HepG2 (cell line): ENCODE results near the gene SASH1. TPM values are rescaled to one million over a fixed set of nuclear protein-coding genes. Genes with fewer than 3 reads are reported as not detected.

ENCODE experiments used
- ATAC-seq: fragments of 200-7000 bp; cut with Tn5 transposase; 3 replicates; pipeline ENCODE4 v1.9.1; 2020; ENCODE audit warnings: mild to moderate bottlenecking, moderate library complexity
- BruUV-seq: library from RNA; stranded (reverse); fragments of 400-500 nt; replicated peaks from 2 replicates; lab custom pipeline; 2021; lab: Mats Ljungman, UMichigan
- CTCF ChIA-PET: fragments of 300-600 bp; formaldehyde crosslinking; extraction: SDS; loops from one replicate; lab custom pipeline; 2021; ENCODE audit warnings: low total read pairs, inconsistent platforms, low intra/inter-chr PET ratio; lab: Yijun Ruan, JAX
- POLR2A ChIA-PET: fragments of 350-600 bp; sonication (Branson Sonifier 250); formaldehyde crosslinking; loops from one replicate; lab custom pipeline; 2020; ENCODE audit warnings: antibody characterized with exemption, inconsistent platforms; lab: Yijun Ruan, JAX
- DNase-seq: peaks from one replicate; pipeline ENCODE4 v3.0.0-alpha.2; 2015; ENCODE audit warnings: low spot score
- FAIRE-seq: peaks from 3 replicates; lab custom pipeline; 2011; peaks lifted over from hg19 to GRCh38; lab: Jason Lieb, UNC
- H2AFZ ChIP-seq: one replicate; pipeline ENCODE4 v1.6.1; 2011; ENCODE audit warnings: low read length, inconsistent platforms
- H3K27ac ChIP-seq: fragments of 300-600 bp; 3 replicates; pipeline ENCODE4 v1.8.0; 2011; ENCODE audit warnings: mixed run types, mild to moderate bottlenecking, mixed read lengths, low read length, inconsistent platforms; ENCODE audit not compliant: insufficient read depth; ENCODE audit errors: extremely low read length
- H3K27me3 ChIP-seq, 2 experiments: fragments of 200-600 bp in 1 of 2; 2 replicates in 1 of 2; 3 replicates in 1 of 2; pipeline versions ENCODE4 v1.6.0 to v1.8.0; 2011; ENCODE audit warnings: low read length in 2 of 2, mild to moderate bottlenecking in 2 of 2, moderate library complexity in 2 of 2, inconsistent platforms in 1 of 2; ENCODE audit not compliant: insufficient read depth in 2 of 2, control insufficient read depth in 1 of 2
- H3K36me3 ChIP-seq, 2 experiments: fragments of 200-600 bp in 1 of 2; replicated peaks in 1 of 2; 2 replicates in 1 of 2; 3 replicates in 1 of 2; pipeline versions ENCODE4 v1.5.1 to v1.8.0; 2011; ENCODE audit warnings: low read length in 2 of 2, inconsistent platforms in 1 of 2; ENCODE audit not compliant: insufficient read depth in 2 of 2, control insufficient read depth in 1 of 2
- H3K4me1 ChIP-seq: 2 replicates; pipeline ENCODE4 v1.5.1; 2012; ENCODE audit warnings: low read length, inconsistent platforms; ENCODE audit not compliant: insufficient read depth
- H3K4me2 ChIP-seq: 2 replicates; pipeline ENCODE4 v1.6.0; 2011; ENCODE audit warnings: low read depth, low read length, inconsistent platforms
- H3K4me3 ChIP-seq, 3 experiments: fragments of 200-600 bp in 1 of 3; sonication (generic), shearing (Covaris generic) in 1 of 3; replicated peaks in 1 of 3; 2 replicates each; pipeline ENCODE4 v1.5.1; 2011 to 2016; ENCODE audit warnings: low read length in 3 of 3, inconsistent platforms in 2 of 3, low read depth in 2 of 3, mild to moderate bottlenecking in 2 of 3, control low read depth in 1 of 3, mixed read lengths in 1 of 3; ENCODE audit not compliant: insufficient read depth in 1 of 3
- H3K79me2 ChIP-seq: one replicate; pipeline ENCODE4 v1.6.1; 2011; ENCODE audit warnings: low read length, inconsistent platforms; ENCODE audit not compliant: insufficient read depth
- H3K9ac ChIP-seq: 2 replicates; pipeline ENCODE4 v1.6.0; 2011; ENCODE audit warnings: mild to moderate bottlenecking, low read depth, low read length, inconsistent platforms; ENCODE audit not compliant: insufficient read depth
- H3K9me3 ChIP-seq: 2 replicates; pipeline ENCODE4 v1.5.1; 2012; ENCODE audit warnings: mild to moderate bottlenecking, low read length
- H4K20me1 ChIP-seq: 2 replicates; pipeline ENCODE4 v1.6.0; 2011; ENCODE audit warnings: inconsistent platforms, mild to moderate bottlenecking, low read length, moderate library complexity; ENCODE audit not compliant: insufficient read depth
- DMTF1 ChIP-seq: sonication (generic); formaldehyde crosslinking; IDR thresholded peaks from 2 replicates; pipeline ENCODE4 v1.4.0; 2020; ENCODE audit warnings: mild to moderate bottlenecking, missing genetic modification reagents
- GABPA ChIP-seq, 2 experiments: IDR thresholded peaks; 2 replicates each; pipeline ENCODE4 v1.6.1; 2011 to 2016; ENCODE audit warnings: low read depth in 2 of 2, low read length in 1 of 2, missing biosample characterization in 1 of 2, missing genetic modification characterization in 1 of 2
- MATR3 ChIP-seq: sonication (generic); formaldehyde crosslinking; IDR thresholded peaks from 2 replicates; pipeline ENCODE4 v1.4.0; 2020; ENCODE audit warnings: missing genetic modification reagents
- MBD4 ChIP-seq: IDR thresholded peaks from 2 replicates; pipeline ENCODE4 v1.6.1; 2012; ENCODE audit warnings: low read length, inconsistent platforms, borderline replicate concordance
- PTBP1 ChIP-seq: fragments of 200-400 bp; formaldehyde crosslinking; IDR thresholded peaks from 2 replicates; pipeline ENCODE4 v1.6.1; 2018; ENCODE audit warnings: low read length, low read depth; ENCODE audit not compliant: poor library complexity, severe bottlenecking
- STAG1 ChIP-seq: sonication (generic); formaldehyde crosslinking; IDR thresholded peaks from 2 replicates; pipeline ENCODE4 v1.4.0; 2020; ENCODE audit warnings: missing genetic modification reagents
- TP53 ChIP-seq: sonication (generic); formaldehyde crosslinking; conservative IDR thresholded peaks from 2 replicates; pipeline ENCODE4 v1.4.0; 2020; ENCODE audit warnings: missing genetic modification reagents
- ZNF207 ChIP-seq: fragments of 450-650 bp; IDR thresholded peaks from 2 replicates; pipeline ENCODE4 v1.6.1; 2016; ENCODE audit warnings: antibody characterized with exemption, borderline replicate concordance
- ZNF264 ChIP-seq: sonication (generic); formaldehyde crosslinking; IDR thresholded peaks from 2 replicates; pipeline ENCODE4 v1.4.0; 2020; ENCODE audit warnings: missing genetic modification reagents
- ZNF441 ChIP-seq: sonication (generic); formaldehyde crosslinking; IDR thresholded peaks from 2 replicates; pipeline ENCODE4 v1.7.0; 2021; ENCODE audit warnings: missing genetic modification reagents, borderline replicate concordance
- ZNF83 ChIP-seq: sonication (generic); formaldehyde crosslinking; IDR thresholded peaks from 2 replicates; pipeline ENCODE4 v1.4.0; 2020; ENCODE audit warnings: missing genetic modification reagents, mild to moderate bottlenecking, borderline replicate concordance
- ZSCAN9 ChIP-seq: IDR thresholded peaks from 2 replicates; pipeline ENCODE4 v1.6.1; 2016; ENCODE audit warnings: borderline replicate concordance
- WGBS: methylation state at CpG from one replicate; pipeline ENCODE4 v1.1.6; 2017; ENCODE audit warnings: low lambda C conversion rate; 5-methylcytosine and 5-hydroxymethylcytosine counted together
- in situ Hi-C: cut with HindIII; loops from 2 replicates; pipeline ENCODE4 v1.10.0; 2017; ENCODE audit warnings: low pct_unique_long_range_greater_than_20kb; ENCODE audit not compliant: extremely low pct_ligation_motif_present
- intact Hi-C: fragments of 100-400 bp; cut with micrococcal nuclease; formaldehyde crosslinking; loops from one replicate; pipeline ENCODE4 v1.10.0; 2022; ENCODE audit not compliant: unreplicated experiment
- polyA plus RNA-seq, 8 experiments: library from polyadenylated mRNA; depleted of rRNA in 3 of 8; stranded (reverse) in 7 of 8; unstranded in 1 of 8; fragments of >200 nt; fragmentation: Illumina TruSeq in 4 of 8; extraction: Trizol in 4 of 8; gene quantifications; 2 replicates each; pipeline versions ENCODE4 v1.2.1 to v1.2.3, GENCODE V29; 2011 to 2016; ENCODE audit warnings: low read depth in 4 of 8, missing spikeins in 1 of 8, mixed read lengths in 1 of 8; ENCODE audit not compliant: insufficient read depth in 1 of 8
- total RNA-seq, 5 experiments: library from RNA; depleted of rRNA; stranded (reverse); fragments of >200 nt; fragmentation: Illumina TruSeq; extraction: Trizol; gene quantifications; 2 replicates each; pipeline ENCODE4 v1.2.3, GENCODE V29; 2016; ENCODE audit warnings: low read depth in 1 of 5
- TF ChIP-seq, protein P1 (sequence below), 2 experiments: fragments of 450-650 bp in 1 of 2; sonication (generic) in 1 of 2; formaldehyde crosslinking; IDR thresholded peaks; 2 replicates each; pipeline versions ENCODE4 v1.5.0 to v1.8.0; 2020 to 2022; ENCODE audit warnings: mild to moderate bottlenecking in 1 of 2, missing genetic modification reagents in 1 of 2
- TF ChIP-seq, protein P2 (sequence below): sonication (generic); formaldehyde crosslinking; IDR thresholded peaks from 2 replicates; pipeline ENCODE4 v1.4.0; 2020; ENCODE audit warnings: mild to moderate bottlenecking, missing genetic modification reagents

Gene SASH1
- total and polyA plus RNA-seq, 2 of the 13 experiments (the other 11 are each of a cell fraction or from before 2014, with no cell fraction given), result 7.5 to 8.2 TPM

DNA sequence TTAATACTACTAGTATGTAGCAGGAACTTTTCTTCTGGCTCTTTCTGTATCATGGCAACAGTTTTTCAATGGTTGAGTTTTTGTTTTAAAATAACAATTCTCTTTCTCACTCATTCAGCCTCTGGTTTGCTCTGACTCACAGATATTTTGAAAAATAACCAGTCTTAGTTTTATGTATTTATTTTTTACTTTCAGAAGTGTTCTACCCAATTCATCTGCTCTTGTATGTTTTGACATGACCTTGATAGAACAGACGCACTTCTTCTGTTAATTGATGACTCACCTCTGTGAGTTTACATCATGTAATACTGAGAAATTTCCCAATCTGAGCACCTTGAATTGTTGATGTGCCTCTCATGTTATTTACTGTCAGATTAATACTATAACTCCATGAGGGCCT is 178.9 kb downstream of the SASH1 start (continued):
- TF ChIP-seq ZNF83 (no peak), GABPA (IDR thresholded peaks at IDR 0.05; ENCODE audit: low read depth, low read length) (no peak), GABPA (CRISPR knock-in tag; IDR thresholded peaks at IDR 0.05; ENCODE audit: low read depth) (no peak)
- TF ChIP-seq, protein P1, sequence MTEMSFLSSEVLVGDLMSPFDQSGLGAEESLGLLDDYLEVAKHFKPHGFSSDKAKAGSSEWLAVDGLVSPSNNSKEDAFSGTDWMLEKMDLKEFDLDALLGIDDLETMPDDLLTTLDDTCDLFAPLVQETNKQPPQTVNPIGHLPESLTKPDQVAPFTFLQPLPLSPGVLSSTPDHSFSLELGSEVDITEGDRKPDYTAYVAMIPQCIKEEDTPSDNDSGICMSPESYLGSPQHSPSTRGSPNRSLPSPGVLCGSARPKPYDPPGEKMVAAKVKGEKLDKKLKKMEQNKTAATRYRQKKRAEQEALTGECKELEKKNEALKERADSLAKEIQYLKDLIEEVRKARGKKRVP (CRISPR knock-in tag; IDR thresholded peaks at IDR 0.05), result no peak

DNA sequence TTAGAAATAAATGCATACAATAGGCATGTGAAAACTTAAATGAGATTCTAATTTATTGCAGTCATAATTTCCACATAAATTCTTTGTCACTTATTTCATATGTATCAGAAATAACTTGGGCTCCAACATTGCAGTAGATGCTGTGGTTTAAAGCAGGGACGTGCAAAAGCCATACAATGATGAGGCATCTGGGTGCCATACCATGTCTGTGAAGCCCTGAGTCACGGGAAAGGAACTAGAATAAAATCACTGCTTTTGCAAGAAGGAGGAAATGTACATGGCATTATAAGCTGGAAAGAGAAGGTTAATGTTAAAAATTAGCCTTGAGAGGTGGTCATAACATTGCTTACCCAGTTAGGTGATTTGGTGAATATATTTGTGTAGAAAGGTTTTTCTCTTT is 180.4 kb downstream of the SASH1 start:
- DNase-seq (no peak), ATAC-seq (no peak), FAIRE-seq (no peak)
- intact Hi-C loops (no loop called here), in situ Hi-C loops (no loop called here)
- no peaks in the 10 kb centered on the region for H3K9me3 ChIP-seq
- H3K27me3 ChIP-seq, result no peaks in the 10 kb centered on the region
- no peak overlapping the region for H2AFZ ChIP-seq
- no TSS peak for BruUV-seq
- WGBS, result 96% methylated on average over 2 of the region's 2 CpGs
- no peaks in the 10 kb centered on the region for H3K79me2 ChIP-seq
- CTCF ChIA-PET, result no interaction called here
- POLR2A ChIA-PET, result no interaction called here
- peaks cover 4 to 37% of the 10 kb centered on the region in 2 experiments; a peak in 3 of 5 replicates for H3K36me3 ChIP-seq
- no peak overlapping the region for H3K27ac ChIP-seq
- no peaks in the 10 kb centered on the region for H3K4me1 ChIP-seq
- H3K4me2 ChIP-seq, result no peak overlapping the region
- H3K4me3 ChIP-seq, result no peak overlapping the region
- no peaks in the 10 kb centered on the region for H4K20me1 ChIP-seq
- no peak overlapping the region for H3K9ac ChIP-seq
- no peak for TF ChIP-seq ZNF207
- TF ChIP-seq DMTF1, result no peak
- no peak for TF ChIP-seq PTBP1
- TF ChIP-seq, protein P2, sequence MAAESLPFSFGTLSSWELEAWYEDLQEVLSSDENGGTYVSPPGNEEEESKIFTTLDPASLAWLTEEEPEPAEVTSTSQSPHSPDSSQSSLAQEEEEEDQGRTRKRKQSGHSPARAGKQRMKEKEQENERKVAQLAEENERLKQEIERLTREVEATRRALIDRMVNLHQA (CRISPR knock-in tag), result no peak
- no peak for TF ChIP-seq STAG1 (CRISPR knock-in tag)
- no peak for TF ChIP-seq TP53 (CRISPR knock-in tag)
- no peak for TF ChIP-seq ZNF264 (CRISPR knock-in tag)
- TF ChIP-seq MATR3 (CRISPR knock-in tag), result no peak
- TF ChIP-seq ZNF441 (CRISPR knock-in tag), result no peak
- TF ChIP-seq ZSCAN9 (CRISPR knock-in tag), result no peak
- TF ChIP-seq MBD4, result no peak
